ENCODE measurements around the gene ZMIZ1.

The ZMIZ1 gene

DNA sequence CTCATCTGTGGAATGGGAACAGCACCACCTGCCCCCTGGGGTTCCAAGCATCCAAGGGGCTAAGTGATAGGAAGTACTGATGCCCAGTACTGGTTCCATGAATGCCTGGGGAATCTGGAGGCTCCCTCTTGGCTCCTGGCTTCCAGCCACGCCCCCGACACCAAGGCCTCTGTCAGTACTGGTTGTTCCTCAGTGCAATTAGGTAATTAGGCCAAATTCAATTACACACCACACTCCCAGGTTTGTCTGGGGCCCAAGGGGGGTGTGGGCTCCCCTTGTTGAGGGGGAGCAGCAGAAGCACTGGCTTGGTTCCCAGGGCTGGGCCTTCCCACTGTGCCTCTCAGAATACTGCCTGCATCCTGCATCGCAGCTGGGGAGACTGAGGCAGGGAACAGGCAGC is 164.1 kb downstream of the ZMIZ1 start:
- DNase-seq (ENCODE audit: low read depth in 2 of 2) = no peak

DNA sequence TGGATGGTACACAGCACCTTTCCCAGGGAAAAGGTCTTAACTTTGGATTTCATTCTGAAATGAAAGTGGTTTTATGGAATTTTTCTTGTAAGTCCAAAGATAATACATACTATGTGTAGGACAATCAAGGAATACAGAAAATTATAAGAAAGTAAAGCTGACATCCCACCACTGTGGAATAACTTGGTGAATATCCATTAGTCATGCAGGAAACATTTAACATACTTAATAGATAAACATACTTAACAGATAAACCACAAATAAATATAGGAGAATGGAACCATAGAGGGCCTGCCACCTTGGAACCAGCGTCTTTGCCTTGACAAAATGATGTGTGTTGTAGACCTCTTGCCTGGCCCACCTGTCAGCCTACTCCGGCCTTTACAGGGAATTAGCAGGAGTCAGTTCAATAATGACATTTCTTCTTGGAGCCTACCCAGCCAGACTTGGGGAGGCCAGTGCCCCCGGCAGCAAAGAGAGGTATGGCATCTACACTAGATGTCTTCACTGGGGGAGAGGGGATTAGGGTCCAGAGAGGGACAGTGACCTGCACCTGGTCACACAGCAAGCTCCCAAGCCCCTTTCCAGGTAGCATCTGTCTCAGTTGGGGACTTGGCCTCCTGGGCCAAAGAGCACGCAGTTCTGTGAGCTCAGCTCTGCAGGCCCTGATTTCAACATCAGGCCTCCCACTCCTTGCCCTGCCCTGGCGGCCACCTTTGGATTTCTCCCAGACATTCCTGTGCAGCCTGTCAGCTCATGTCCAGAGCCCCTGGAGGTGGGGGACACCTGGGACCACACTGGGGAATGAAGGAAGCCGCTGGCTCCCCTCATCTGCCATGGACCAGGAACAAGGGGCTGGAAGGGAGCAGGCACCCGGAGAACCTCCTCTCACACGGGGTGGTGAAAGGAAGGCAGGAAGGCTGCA is 165.9 kb downstream of the ZMIZ1 start:
- no peak for DNase-seq (ENCODE audit: low read depth in 2 of 2)

GRCh38 chr10:79235765-79236432 is 167.1 kb downstream of the ZMIZ1 start:
- no peak for DNase-seq (ENCODE audit: low read depth in 2 of 2)

DNA sequence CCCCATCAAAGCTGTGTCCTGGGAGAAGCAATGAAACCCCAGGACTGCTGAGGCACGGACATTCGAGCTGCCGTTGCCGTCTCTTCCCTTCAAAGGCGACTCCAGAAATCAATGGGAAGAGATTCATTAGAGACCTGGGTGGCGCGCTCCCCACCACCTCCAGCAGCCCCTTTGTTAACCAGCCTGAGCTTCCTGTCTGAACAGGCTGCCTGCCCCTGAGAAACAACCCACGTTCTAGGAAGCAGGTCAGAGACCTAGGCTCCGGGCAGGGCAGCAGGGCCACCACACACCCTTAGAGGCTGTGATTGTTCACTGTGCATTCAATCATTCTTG is 167.6 kb downstream of the ZMIZ1 start:
- DNase-seq (ENCODE audit: low read depth in 2 of 2) = no peak

GRCh38 chr10:79237454-79238157 is 168.8 kb downstream of the ZMIZ1 start:
- no peak for DNase-seq (ENCODE audit: low read depth in 2 of 2)

- DNase-seq (ENCODE audit: low read depth in 2 of 2) = no peak
Measured at GRCh38 chr10:79238158-79238520, 169.4 kb downstream of the ZMIZ1 start.

GRCh38 chr10:79238606-79239005 is 169.8 kb downstream of the ZMIZ1 start:
- no peak for DNase-seq (ENCODE audit: low read depth in 2 of 2)

DNA sequence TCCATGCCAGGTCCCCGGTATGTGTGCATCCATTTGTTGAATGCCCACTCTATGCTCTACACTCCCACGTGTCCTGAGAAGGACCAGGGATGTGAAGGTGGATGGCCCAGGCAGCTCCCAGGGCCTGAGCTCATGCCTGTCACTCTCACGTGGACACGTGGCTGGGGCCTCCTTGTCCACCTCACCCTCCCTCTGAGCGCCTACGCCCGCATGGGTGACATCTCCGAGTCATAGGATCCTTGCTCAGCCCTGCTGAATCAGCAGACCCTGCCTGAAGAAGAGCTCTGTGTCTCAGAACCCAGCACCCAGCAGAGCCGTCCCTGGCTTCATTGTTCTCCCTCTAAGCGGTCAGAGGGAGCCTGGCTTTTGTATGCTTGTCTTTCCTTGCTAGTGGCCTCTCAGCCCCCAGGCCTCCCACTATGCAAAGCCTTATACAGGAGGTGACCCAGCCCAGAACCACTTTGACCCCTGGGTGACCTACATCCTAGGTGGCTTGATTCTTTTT is 170.6 kb downstream of the ZMIZ1 start:
- no peak for DNase-seq (ENCODE audit: low read depth in 2 of 2)

DNA sequence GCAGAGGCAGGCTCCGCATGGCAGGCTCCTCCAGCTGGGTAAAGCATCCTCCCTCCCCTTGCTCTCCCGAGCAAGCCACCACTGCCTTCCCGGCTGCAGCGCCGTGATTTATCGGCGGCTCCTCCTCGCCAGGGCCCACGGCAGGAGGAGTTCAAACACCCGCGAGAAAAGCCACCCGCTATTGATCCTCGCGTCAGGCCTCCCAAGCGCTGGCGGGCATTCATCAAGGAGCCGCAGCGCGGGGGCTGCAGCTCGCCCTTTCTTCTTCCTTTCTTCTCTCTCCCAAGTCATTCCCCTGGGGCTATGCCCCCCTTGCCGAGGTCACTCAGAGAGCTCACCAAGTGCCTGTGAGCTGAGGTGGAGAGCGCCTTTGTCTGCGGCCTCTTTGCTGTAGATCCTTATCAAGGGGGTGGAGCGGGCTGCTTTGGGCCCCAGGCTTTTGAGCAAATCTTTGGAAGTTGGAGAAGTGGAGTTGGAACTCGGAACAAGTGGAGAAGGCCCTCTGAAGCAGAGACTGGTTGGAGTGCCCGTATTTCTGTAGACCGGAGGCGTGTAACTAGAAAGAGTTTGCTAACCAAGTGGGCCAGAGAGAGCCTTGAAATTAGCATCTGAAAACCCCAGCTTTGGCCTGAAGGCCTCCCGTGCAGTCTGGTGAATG is 171.3 kb downstream of the ZMIZ1 start:
- no peak for DNase-seq (ENCODE audit: low read depth in 2 of 2)

DNA sequence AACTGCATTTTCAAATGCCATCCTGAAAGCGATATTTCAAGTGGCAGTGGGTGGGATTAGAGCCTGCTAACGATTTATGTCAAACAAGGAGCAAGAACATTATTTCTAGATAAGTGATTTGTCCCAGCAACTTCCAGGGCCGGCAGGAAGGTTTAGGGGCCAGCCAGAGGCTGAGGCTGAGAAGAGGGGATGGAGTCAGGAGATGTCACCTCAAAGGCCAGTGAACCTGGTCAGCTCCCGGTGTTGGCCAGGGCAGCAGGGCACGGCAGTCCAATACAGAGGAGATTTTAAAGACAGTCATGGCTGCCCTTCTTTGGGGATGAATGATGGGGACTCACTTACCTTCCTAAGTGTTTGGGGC is 172.8 kb downstream of the ZMIZ1 start:
- no peak for DNase-seq (ENCODE audit: low read depth in 2 of 2)

DNA sequence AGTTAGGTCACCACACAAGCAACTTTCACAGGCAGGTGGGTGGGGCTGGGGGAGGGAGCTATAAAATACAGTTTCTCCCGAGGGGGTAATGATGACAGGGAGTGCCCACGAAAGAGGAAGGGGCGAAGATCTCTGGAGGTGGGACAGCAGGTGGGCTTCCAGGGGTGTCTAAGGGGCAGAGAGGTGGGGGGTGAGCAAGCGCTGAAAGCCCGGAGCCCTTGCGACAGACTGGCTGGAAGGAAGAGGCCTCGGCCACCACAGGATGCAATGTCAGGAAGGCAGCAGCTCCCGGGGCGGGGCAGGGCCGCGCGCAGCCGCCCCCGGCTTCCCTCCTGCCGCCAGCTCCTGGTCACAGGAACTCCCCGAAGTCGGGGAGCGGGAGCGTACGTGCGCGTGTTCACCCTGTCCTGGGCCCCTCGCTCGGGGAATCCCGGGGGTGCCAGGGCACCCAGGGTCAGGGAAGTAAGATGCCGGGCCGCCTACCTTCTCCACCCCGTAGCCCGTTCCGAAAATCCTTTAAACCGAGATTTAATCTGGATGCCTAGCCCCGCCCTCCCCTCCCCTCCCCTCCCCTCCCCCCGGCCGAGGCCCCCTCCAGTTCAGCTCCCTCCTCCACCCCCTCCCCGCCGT is 173.3 kb downstream of the ZMIZ1 start:
- no peak for DNase-seq (ENCODE audit: low read depth in 2 of 2)

GRCh38 chr10:79242620-79243152 is 173.9 kb downstream of the ZMIZ1 start:
- DNase-seq (ENCODE audit: low read depth in 2 of 2) = no peak

GRCh38 chr10:79243181-79244067 is 174.7 kb downstream of the ZMIZ1 start:
- no peak for DNase-seq (ENCODE audit: low read depth in 2 of 2)

DNA sequence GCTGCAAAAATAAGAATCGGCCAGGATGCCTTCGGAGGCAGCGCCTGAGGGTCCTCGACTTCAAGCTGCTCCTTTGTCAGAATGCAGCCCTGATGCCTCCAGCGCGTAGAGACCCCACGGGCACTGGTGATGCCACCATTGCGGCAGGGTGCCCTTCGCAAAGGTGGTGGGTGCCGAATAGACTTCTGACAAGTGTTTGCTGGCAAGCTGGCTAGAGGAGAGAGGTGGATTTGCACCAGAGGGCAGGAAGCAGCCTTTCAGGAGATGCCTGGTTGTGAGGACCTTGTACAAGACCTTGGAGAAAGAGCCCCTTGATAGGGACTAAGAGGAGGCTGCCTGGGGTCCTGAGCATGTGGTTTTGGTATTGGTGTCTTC is 175.3 kb downstream of the ZMIZ1 start:
- DNase-seq (ENCODE audit: low read depth in 2 of 2) = no peak

DNA sequence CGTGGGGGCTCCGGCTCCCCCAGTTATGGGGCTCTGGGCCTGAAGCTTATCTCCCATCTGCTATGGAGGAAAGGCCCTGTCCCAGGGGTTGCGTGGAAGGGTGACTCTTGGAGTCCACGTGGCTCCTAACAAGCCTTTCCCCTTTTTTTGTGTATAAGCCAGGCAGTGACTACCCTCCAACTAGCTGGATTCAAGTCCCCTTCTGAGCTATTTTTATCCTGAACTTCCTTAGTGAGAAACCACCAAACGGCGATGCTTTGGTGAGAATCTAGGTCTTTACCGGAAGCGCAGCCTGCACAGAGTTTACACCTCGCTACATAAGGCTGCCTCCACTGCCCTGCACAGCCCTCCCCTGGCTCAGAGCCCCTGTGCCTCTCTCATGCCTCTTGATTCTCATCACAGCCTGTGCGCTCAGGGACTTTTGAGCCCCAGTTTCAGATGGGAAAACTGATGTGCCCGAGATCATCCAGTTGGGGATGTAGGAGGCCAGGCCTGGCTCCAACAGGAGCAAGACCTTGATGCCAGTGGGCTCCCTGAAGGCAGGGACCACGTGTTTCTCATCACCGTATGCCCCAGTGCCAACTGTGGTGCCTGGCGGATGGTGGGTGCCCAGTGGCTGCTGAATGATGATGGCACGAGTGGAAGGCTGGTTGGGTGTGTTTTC is 176.2 kb downstream of the ZMIZ1 start:
- DNase-seq (ENCODE audit: low read depth in 2 of 2) = no peak

GRCh38 chr10:79245539-79246208 is 176.9 kb downstream of the ZMIZ1 start:
- DNase-seq (ENCODE audit: low read depth in 2 of 2) = no peak

DNA sequence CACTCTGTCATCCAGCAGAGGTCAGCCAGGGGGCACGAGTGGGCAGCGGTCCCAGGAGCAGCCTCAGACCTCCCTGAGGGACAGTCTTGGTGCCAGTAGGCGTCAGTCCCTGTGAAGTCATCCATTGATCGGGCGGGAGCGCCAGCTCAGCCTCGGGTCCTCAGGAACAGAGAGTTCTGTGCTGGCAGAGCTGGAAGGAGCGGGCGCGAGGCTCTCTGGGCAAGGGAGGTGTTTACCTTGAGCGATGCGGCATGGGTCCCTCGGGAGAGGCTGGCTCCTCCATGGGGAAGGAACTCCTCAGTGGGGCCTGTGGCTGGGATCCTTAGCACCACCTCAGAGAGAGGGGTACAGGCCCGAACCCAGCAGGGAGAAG is 177.4 kb downstream of the ZMIZ1 start:
- no peak for DNase-seq (ENCODE audit: low read depth in 2 of 2)

DNA sequence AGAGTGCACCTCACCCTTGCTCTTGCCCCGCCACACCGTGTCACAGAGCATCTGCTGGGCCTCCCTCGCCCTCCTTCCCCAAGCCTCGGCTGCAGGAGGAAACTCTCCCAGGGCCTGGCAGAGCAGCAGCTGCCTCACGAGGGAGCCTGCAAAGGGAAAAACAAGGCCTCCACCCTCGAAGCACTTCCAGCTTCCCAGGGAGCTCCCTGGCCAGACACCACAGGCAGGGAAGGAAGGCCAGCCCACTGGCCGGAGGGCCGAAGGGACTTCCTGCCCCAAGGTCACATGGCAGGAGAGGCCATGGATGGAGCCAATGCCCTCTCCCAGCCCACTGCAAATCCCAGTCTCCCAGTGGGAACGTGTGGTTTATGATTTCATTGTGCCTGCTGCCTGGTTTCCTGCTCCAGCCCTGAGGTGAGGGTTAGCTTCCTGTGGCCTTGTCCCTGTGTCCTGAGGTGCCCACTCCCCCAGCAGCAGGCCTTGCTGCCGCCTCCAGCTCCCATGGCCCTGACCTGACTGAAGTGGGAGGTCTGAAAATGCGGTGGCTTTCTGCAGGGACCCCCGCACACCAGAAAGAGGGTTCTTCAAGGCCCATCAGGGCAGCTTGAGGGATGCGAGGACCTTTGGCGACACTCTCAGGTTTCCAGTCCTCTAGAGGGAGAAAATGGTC is 178.0 kb downstream of the ZMIZ1 start:
- DNase-seq (ENCODE audit: low read depth in 2 of 2) = no peak
